Keratinocyte (primary cell): ENCODE measurements around the gene CDCA3.

Experiments used
- EZH2 ChIP-seq: IDR thresholded peaks from one replicate; pipeline ENCODE4 v1.6.1; 2012; ENCODE audit warnings: inconsistent platforms, mild to moderate bottlenecking, low read length, moderate library complexity
- TF ChIP-seq, protein P1 (sequence below), 3 experiments: IDR thresholded peaks in 1 of 3; conservative IDR thresholded peaks in 1 of 3; optimal IDR thresholded peaks in 1 of 3; 2 replicates in 2 of 3; 3 replicates in 1 of 3; pipeline versions ENCODE3 to v1.5.1; 2011; ENCODE audit warnings: low read length in 3 of 3, mild to moderate bottlenecking in 3 of 3, moderate library complexity in 2 of 3, control low read depth in 1 of 3, inconsistent platforms in 1 of 3; ENCODE audit not compliant: insufficient read depth in 2 of 3; ENCODE audit errors: extremely low read depth in 1 of 3

- TF ChIP-seq, protein P1, sequence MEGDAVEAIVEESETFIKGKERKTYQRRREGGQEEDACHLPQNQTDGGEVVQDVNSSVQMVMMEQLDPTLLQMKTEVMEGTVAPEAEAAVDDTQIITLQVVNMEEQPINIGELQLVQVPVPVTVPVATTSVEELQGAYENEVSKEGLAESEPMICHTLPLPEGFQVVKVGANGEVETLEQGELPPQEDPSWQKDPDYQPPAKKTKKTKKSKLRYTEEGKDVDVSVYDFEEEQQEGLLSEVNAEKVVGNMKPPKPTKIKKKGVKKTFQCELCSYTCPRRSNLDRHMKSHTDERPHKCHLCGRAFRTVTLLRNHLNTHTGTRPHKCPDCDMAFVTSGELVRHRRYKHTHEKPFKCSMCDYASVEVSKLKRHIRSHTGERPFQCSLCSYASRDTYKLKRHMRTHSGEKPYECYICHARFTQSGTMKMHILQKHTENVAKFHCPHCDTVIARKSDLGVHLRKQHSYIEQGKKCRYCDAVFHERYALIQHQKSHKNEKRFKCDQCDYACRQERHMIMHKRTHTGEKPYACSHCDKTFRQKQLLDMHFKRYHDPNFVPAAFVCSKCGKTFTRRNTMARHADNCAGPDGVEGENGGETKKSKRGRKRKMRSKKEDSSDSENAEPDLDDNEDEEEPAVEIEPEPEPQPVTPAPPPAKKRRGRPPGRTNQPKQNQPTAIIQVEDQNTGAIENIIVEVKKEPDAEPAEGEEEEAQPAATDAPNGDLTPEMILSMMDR (optimal IDR thresholded peaks at IDR 0.05 in 1 of 3, IDR thresholded peaks at IDR 0.05 in 1 of 3, conservative IDR thresholded peaks at IDR 0.05 in 1 of 3; ENCODE audit: extremely low read depth in 1 of 3, insufficient read depth in 2 of 3, low read length in 3 of 3) = no peak
- TF ChIP-seq EZH2 = no peak
Measured at GRCh38 chr12:6871052-6871957, 20.2 kb upstream of the CDCA3 start.
